Measurements from ENCODE around the gene ASB2.

ASB2 gene

DNA sequence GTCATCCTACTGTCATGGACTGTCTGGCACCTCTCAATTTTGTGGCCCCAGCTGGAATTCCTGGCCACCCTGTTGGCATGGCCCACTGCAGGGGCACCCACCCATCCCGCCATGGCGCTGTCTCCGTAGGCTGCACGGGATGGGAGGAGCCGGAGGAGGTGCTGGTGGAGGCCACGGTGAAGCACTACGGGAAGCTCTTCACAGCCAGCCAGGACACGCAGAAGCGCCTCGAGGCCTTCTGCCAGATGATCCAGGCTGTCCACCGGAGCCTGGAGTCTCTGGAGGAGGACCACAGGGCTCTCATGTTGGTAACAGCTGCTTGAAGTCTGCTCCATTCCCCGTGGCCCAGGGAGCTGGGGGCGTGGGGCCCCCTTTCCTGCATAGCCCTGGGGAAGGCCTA is 24.6 kb upstream of the ASB2 start:
- no peak for DNase-seq (ENCODE audit: low read depth in 4 of 4, low spot score in 1 of 4)

DNA sequence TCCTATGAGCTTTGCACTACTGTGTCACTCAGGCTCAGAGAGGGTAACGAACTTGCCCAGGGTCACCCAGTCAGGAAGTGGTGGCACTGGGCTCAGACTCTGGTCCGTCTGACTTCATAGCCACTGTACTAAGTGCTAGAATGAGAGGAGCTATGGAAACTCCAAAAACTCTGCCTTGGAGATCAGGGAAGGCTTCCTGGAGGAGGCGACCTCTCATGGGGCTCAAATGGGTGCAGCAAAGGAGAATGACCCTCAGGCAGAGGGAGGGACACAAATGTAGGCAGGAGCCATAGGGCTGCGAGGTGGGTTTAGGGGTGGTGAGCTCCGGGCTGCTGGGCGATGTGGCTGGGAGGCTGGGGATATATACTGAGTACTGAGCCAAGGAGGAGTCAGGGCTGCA is 23.9 kb upstream of the ASB2 start:
- no peak for DNase-seq (ENCODE audit: low read depth in 4 of 4, low spot score in 1 of 4)

DNA sequence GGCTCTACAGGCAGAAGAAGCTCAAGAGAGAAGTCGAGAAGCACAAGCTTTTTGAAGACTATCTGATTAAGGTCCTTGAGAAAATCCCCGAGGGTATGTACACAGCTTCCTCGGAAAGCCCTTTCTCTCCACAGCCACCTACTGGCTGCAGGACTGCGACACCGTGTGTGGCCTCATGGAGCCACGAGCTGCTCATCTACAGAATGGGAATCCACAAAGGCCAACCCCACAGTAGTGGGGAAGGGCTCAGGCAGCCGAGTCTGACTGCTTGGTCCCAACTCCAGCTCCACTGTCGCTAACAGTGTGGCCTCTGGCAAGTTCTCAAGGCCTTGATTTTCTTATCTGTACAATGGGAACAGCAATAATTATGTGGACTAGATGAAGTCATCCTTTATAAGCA is 23.2 kb upstream of the ASB2 start:
- DNase-seq (ENCODE audit: low read depth in 4 of 4, low spot score in 1 of 4): no peak

- no peak for DNase-seq (ENCODE audit: low read depth in 4 of 4, low spot score in 1 of 4)
Measured at GRCh38 chr14:93998871-93999403, 22.6 kb upstream of the ASB2 start.

- no peak for DNase-seq (ENCODE audit: low read depth in 4 of 4, low spot score in 1 of 4)
Measured at GRCh38 chr14:93997916-93998870, 21.8 kb upstream of the ASB2 start.

- DNase-seq (ENCODE audit: low read depth in 4 of 4, low spot score in 1 of 4): no peak
Measured at GRCh38 chr14:93997082-93997481, 20.7 kb upstream of the ASB2 start, which contains the start of gene CCDC197. Gene CCDC197, plus strand, starts transcription at chr14:93997301. Its CDS starts 831 bp downstream, at chr14:93998132.

DNA sequence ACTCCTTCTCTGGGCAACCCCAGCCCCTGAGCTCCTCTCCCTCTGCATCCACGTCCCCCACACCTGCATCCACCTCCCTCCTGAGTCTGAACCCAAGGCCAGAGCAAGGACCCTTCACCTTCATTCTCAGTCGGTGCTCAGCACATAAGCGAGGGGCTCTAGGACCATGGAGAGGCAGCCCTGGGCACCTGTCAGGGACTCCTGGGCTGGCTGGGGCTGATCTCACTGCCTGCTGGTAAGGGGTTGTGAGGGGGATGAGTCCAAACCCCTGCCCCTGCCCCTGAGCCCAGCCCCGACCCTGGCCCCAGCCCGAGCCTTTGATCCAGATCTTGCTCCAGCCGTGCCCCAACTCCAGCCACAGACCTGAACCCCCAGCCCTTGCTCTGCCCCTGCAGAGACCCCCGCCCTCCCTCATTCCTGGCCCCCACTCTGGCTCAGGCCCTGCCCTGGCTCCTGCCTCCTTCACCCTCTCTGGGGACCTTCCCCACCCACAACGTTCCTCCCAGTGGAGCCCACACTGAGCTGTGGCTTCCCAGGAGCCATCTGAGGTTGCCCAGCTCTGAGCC is 19.8 kb upstream of the ASB2 start:
- DNase-seq (ENCODE audit: low read depth in 4 of 4, low spot score in 1 of 4): no peak

GRCh38 chr14:93994919-93995682 is 18.7 kb upstream of the ASB2 start:
- DNase-seq (ENCODE audit: low read depth in 4 of 4, low spot score in 1 of 4): peak in 1 of 4 experiments; percentile 63

DNA sequence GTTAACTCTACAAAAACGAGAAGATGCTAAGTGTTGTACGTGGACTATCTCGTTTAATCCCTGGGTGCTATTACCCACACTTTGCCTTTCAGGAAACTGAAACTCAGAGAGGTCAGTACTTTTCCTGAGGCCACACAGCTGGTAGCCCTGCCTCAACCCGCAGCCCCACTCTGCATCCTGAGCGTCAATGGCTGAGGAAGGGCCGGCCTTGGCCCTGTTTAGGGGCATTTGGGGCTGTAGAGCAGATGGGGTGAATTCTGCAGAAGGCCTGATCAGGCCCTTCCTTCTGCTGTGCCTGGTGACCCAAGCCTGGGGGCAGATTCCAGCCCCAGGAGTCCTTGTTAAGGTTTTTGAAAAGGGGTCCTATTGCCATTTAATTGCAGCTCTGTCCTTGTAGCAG is 17.0 kb upstream of the ASB2 start:
- no peak for DNase-seq (ENCODE audit: low read depth in 4 of 4, low spot score in 1 of 4)

DNA sequence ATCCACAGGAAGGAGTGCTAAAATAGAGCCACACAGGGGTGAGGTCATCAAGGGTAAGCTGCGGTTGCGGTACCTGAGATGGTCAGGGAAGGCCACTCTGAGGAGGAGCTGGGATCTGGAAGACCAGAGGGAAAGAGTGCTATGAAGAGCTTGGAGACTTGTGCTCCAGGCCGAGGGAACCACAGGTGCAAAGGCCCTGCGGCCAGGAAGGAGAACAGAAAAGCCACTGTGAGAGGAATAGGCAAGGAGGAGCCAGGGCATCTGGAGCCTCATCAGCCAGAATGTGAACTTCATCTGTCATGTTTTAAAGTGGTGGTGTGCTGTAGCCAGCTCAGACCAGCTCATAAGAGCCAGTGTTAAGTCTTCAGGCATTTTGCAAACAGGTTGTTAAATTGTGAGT is 15.3 kb upstream of the ASB2 start:
- no peak for DNase-seq (ENCODE audit: low read depth in 4 of 4, low spot score in 1 of 4)

DNA sequence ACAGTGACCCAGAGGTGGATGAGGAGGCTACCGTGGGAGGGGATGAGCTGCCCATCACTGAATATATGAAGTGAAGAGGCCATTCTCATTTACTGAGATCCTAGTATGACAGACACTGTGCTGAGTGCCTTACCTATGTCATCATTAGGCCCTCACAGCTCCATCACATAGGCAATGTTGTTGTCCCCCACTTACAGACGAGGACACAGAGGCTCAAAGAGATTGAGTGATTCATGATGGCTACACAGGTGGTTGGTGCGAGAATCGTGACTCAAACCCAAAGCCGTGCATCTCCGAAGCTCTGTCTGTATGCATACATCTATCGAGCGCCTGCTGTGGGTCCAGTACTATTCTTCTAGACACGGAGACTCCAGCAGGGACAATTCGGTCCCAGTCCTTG is 14.8 kb upstream of the ASB2 start:
- DNase-seq (ENCODE audit: low read depth in 4 of 4, low spot score in 1 of 4): no peak

DNA sequence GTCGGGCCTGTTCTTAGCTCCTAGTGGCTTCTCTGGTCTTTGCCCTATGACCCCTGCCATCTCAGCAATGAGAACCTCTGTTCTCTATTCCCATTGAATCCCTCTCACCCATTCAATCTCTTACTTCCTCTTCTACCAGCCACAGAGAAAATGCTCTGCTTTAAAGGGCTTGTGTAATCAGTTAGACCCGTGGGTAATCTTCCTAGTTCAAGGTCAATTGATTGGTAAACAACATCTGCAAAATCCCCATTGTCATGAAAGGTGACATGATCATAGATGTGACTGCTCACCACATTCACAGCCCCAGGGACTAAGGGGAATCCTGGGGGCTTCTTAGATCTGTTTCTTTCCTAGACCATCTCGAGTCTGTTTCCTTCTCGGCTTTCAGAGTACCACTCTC is 13.6 kb upstream of the ASB2 start:
- no peak for DNase-seq (ENCODE audit: low read depth in 4 of 4, low spot score in 1 of 4)

DNA sequence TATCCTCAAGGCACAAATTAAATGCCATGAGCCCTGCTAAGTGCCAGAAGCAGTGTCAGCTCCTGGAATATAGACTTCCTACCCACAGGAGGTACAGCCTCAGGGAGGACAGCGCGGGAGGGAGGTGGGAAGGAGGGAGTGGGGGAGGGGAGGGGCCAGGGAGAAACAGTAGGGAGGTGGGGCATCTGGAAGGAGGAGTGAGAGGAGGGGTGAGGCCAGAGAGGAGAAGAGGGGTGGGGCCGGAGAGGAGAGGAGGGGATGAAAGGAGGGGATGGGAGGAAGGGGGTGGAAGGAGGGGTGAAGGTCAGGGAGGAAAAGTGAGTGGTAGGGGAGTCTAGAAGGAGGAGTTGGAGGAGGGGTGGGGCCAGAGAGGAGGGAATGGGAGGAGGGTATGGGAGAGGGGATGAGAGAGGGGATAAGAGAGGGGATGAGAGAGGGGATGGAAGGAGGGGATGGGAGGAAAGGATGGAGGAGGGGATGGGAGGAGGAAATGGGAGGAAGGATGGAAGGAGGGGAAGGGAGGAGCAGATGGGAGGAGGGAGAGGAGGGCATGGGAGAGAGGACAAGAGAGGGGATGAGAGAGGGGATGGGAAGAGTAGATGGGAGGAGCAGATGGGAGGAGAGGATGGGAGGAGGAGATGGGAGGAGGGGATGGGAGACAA is 11.6 kb upstream of the ASB2 start:
- DNase-seq (ENCODE audit: low read depth in 4 of 4, low spot score in 1 of 4): no peak

DNA sequence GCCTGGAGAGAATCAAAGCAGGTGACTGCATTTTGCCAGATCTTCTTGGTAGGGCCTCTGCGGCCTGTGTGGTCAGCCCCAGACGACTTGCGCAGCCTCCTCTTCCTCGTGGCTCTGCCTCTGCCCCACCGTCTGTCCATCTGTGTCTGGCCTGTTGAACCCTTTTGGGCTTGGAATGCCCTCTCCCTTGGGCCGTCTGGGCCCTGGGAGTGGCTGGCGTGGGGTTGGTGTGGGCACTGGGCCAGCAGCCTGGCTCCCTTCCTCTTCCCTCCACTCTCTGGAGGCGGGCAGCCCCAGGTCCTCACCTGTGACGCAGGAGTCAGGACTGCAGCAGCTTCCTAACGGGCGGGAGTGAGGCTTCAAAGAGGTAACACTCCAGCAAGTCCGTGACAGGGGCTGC is 11.0 kb upstream of the ASB2 start:
- DNase-seq (ENCODE audit: low read depth in 4 of 4, low spot score in 1 of 4): no peak

- DNase-seq (ENCODE audit: low read depth in 4 of 4, low spot score in 1 of 4): no peak
Measured at GRCh38 chr14:93986955-93987354, 10.6 kb upstream of the ASB2 start.

DNA sequence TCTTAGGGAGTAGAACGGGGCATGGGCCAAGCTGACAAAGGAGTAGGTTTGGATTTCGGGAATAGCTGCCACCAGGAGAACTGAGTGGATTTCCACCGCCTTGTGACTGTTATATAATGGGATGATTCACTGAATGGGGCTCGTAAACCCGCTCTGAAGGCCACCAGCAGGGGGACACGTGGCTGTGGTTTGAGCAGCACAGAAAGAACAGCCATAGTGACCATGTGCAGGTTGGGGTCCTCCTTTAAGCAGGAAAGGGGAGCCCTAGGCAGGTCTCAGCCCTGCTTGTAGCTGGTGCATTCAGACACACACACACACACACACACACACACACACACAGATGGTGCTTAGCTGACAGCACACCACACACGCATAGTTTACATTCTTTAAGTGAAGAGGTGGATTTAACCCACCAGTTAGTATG is 8.6 kb upstream of the ASB2 start:
- no peak for DNase-seq (ENCODE audit: low read depth in 4 of 4, low spot score in 1 of 4)

GRCh38 chr14:93984070-93984469 is 7.7 kb upstream of the ASB2 start:
- no peak for DNase-seq (ENCODE audit: low read depth in 4 of 4, low spot score in 1 of 4)

GRCh38 chr14:93982230-93983007 is 6.0 kb upstream of the ASB2 start:
- no peak for DNase-seq (ENCODE audit: low read depth in 4 of 4, low spot score in 1 of 4)

- no peak for DNase-seq (ENCODE audit: low read depth in 4 of 4, low spot score in 1 of 4)
Measured at GRCh38 chr14:93981316-93982229, 5.2 kb upstream of the ASB2 start.

Measured in stimulated activated CD4-positive, alpha-beta T cell treated with anti-CD3 and anti-CD28 coated beads, Interleukin-1b, Interleukin-23, amount 100 ng/mL, for 24 hours (primary cell).